GM23338 (cell line): ENCODE results near the gene DOCK1. TPM values are rescaled to one million over a fixed set of nuclear protein-coding genes. Genes with fewer than 3 reads are reported as not detected.
"Not testable (repeated sequence)": the region's sequence is repeated elsewhere in the genome, so short reads cannot be mapped to it uniquely, and the experiment has no call there.

Experiments
- ATAC-seq: fragments of 200-7000 bp; cut with Tn5 transposase; 3 replicates; pipeline ENCODE4 v1.9.1; 2020
- DNase-seq: peaks from one replicate; pipeline ENCODE4 v3.0.0-alpha.2; 2015; ENCODE audit warnings: low spot score
- H2AFZ ChIP-seq: fragments of 200-600 bp; sonication (generic); 2 replicates; pipeline ENCODE4 v1.8.0; 2016; ENCODE audit warnings: antibody characterized with exemption, mild to moderate bottlenecking, moderate library complexity
- H3F3A ChIP-seq: fragments of 200-600 bp; sonication (generic); replicated peaks from 2 replicates; pipeline ENCODE4 v1.8.0; 2017; ENCODE audit warnings: antibody characterized with exemption, mixed run types, low read depth
- H3K27ac ChIP-seq: fragments of 200-600 bp; sonication (generic); 2 replicates; pipeline ENCODE4 v1.6.1; 2016; ENCODE audit warnings: low read depth
- H3K27me3 ChIP-seq: fragments of 200-600 bp; sonication (generic); 2 replicates; pipeline ENCODE4 v1.8.0; 2016; ENCODE audit warnings: mild to moderate bottlenecking, mixed run types, moderate library complexity; ENCODE audit not compliant: insufficient read depth
- H3K36me3 ChIP-seq: fragments of 200-600 bp; sonication (generic); 2 replicates; pipeline ENCODE4 v1.8.0; 2016; ENCODE audit warnings: mild to moderate bottlenecking; ENCODE audit not compliant: insufficient read depth
- H3K4me1 ChIP-seq: fragments of 200-600 bp; sonication (generic); 2 replicates; pipeline ENCODE4 v1.8.0; 2016; ENCODE audit warnings: mild to moderate bottlenecking, moderate library complexity; ENCODE audit not compliant: insufficient read depth
- H3K4me2 ChIP-seq: fragments of 200-600 bp; sonication (generic); 2 replicates; pipeline ENCODE4 v1.7.1; 2017; ENCODE audit warnings: mixed run types
- H3K4me3 ChIP-seq: fragments of 200-600 bp; sonication (generic); 2 replicates; pipeline ENCODE4 v1.6.1; 2016; ENCODE audit warnings: mixed run types
- H3K79me2 ChIP-seq: fragments of 200-600 bp; sonication (generic); replicated peaks from 2 replicates; pipeline ENCODE4 v1.8.0; 2017; ENCODE audit warnings: mild to moderate bottlenecking; ENCODE audit not compliant: insufficient read depth
- H3K9me2 ChIP-seq: fragments of 200-600 bp; sonication (generic); 2 replicates; pipeline ENCODE4 v1.8.0; 2017; ENCODE audit not compliant: insufficient read depth
- H4K20me1 ChIP-seq: fragments of 200-600 bp; sonication (generic); replicated peaks from 2 replicates; pipeline ENCODE4 v1.8.0; 2017; ENCODE audit warnings: mild to moderate bottlenecking; ENCODE audit not compliant: insufficient read depth
- H3K27ac Mint-ChIP-seq: 2 replicates; pipeline ENCODE4 v1.8.0; 2020; ENCODE audit warnings: inconsistent platforms, mild to moderate bottlenecking, moderate library complexity, mixed read lengths
- H3K27me3 Mint-ChIP-seq: 3 replicates; pipeline ENCODE4 v1.8.0; 2022; ENCODE audit warnings: low read depth, mild to moderate bottlenecking, moderate library complexity, mixed read lengths, inconsistent platforms; ENCODE audit not compliant: insufficient read depth, poor library complexity
- H3K36me3 Mint-ChIP-seq: 3 replicates; pipeline ENCODE4 v1.8.0; 2021; ENCODE audit warnings: low read depth, mild to moderate bottlenecking, inconsistent platforms, moderate library complexity, mixed read lengths
- H3K4me1 Mint-ChIP-seq: 3 replicates; pipeline ENCODE4 v1.8.0; 2020; ENCODE audit warnings: mild to moderate bottlenecking, inconsistent platforms, mixed read lengths
- H3K4me3 Mint-ChIP-seq: 3 replicates; pipeline ENCODE4 v1.8.0; 2021; ENCODE audit warnings: moderate library complexity, mild to moderate bottlenecking, inconsistent platforms, mixed read lengths
- H3K9me3 Mint-ChIP-seq: 3 replicates; pipeline ENCODE4 v1.8.0; 2020; ENCODE audit warnings: moderate library complexity, mild to moderate bottlenecking, inconsistent platforms, mixed read lengths
- CREB1 ChIP-seq: fragments of 250-450 bp; sonication (Bioruptor Pico); IDR thresholded peaks from 2 replicates; pipeline ENCODE4 v1.5.0; 2020; ENCODE audit warnings: low read depth, mild to moderate bottlenecking, moderate library complexity
- EZH2 ChIP-seq: fragments of 200-600 bp; sonication (generic); IDR thresholded peaks from one replicate; pipeline ENCODE4 v1.8.0; 2017; ENCODE audit warnings: antibody characterized with exemption, mild to moderate bottlenecking, low read depth; ENCODE audit not compliant: unreplicated experiment
- EZH2phosphoT487 ChIP-seq: fragments of 200-600 bp; sonication (generic); IDR thresholded peaks from one replicate; pipeline ENCODE4 v1.8.1; 2018; ENCODE audit warnings: antibody characterized with exemption; ENCODE audit not compliant: unreplicated experiment
- JUNB ChIP-seq: IDR thresholded peaks from one replicate; pipeline ENCODE4 v1.6.1; 2016; ENCODE audit warnings: antibody characterized with exemption; ENCODE audit not compliant: unreplicated experiment
- NANOG ChIP-seq: IDR thresholded peaks from 2 replicates; pipeline ENCODE4 v1.6.1; 2016; ENCODE audit warnings: antibody characterized with exemption, borderline replicate concordance
- POLR2AphosphoS5 ChIP-seq: IDR thresholded peaks from 2 replicates; pipeline ENCODE4 v1.6.1; 2016; ENCODE audit warnings: antibody characterized with exemption, low read depth
- STAT1 ChIP-seq: IDR thresholded peaks from one replicate; pipeline ENCODE4 v1.6.1; 2016; ENCODE audit warnings: antibody characterized with exemption; ENCODE audit not compliant: unreplicated experiment
- ZNF114 ChIP-seq: fragments of 250-450 bp; sonication (Bioruptor Pico); IDR thresholded peaks from 2 replicates; pipeline ENCODE4 v1.5.0; 2020; ENCODE audit warnings: mild to moderate bottlenecking, moderate library complexity
- polyA plus RNA-seq: library from polyadenylated mRNA; unstranded; fragments of >200 nt; fragmentation: Nextera tagmentation; extraction: Ambion mirVana; gene quantifications from 2 replicates; pipeline ENCODE4 v1.2.1, GENCODE V29; 2016
- total RNA-seq: library from RNA; depleted of rRNA; stranded (reverse); fragments of >200 nt; shearing (Covaris generic); gene quantifications from 2 replicates; pipeline ENCODE4 v1.2.3, GENCODE V29; 2014
- TF ChIP-seq, protein P1 (sequence below): IDR thresholded peaks from 2 replicates; pipeline ENCODE4 v1.6.1; 2016; ENCODE audit warnings: antibody characterized with exemption
- TF ChIP-seq, protein P2 (sequence below), 2 experiments: fragments of 200-600 bp in 1 of 2; sonication (generic) in 1 of 2; conservative IDR thresholded peaks; 2 replicates each; pipeline versions ENCODE4 v1.5.1 to v1.6.1; 2016 to 2017; ENCODE audit warnings: antibody characterized with exemption in 2 of 2, low read depth in 2 of 2, mild to moderate bottlenecking in 2 of 2, moderate library complexity in 1 of 2

DOCK1 gene
- total and polyA plus RNA-seq, 2 experiments from 2014 or later = 13.2 to 55.3 TPM

DNA sequence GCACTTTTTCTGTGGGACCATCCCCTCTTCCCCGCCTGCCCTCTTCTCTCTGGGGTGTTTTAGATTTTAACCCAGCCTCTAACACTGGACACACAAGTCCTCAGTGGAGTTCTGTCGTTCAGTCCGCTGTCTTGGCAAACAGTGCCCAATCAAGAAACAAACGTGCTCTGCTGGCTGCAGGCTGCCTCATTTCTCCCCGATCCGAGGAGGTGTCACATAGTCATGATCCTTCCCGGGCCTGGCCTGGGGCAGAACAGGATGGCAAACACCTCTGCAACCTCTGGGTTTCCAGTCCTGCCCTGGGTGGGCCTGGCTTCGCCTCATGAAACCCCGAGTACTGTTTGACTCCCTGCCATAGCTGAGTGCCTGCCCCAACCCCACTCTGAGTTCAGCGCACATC, 402.1 kb downstream of the DOCK1 start:
- Histone ChIP-seq H3K4me3 (no peak overlapping the region), H2AFZ (no peak overlapping the region), H3K36me3 (no peaks in the 10 kb centered on the region), H3F3A (no peaks in the 10 kb centered on the region), H3K79me2 (no peaks in the 10 kb centered on the region), H3K27ac (no peak overlapping the region), H4K20me1 (no peaks in the 10 kb centered on the region), H3K4me1 (peaks cover 10% of the 10 kb centered on the region; the same call in 1 of the 2 replicates), H3K27me3 (no peaks in the 10 kb centered on the region), H3K9me2 (no peaks in the 10 kb centered on the region), H3K4me2 (no peak overlapping the region)
- no peaks in the 10 kb centered on the region for H3K36me3 Mint-ChIP-seq
- ATAC-seq (no peak), DNase-seq (no peak)
- H3K4me1 Mint-ChIP-seq = peaks cover 28% of the 10 kb centered on the region
- H3K27ac Mint-ChIP-seq = no peak overlapping the region
- peaks cover 3% of the 10 kb centered on the region for H3K27me3 Mint-ChIP-seq
- TF ChIP-seq JUNB (no peak), STAT1 (no peak), NANOG (no peak), CREB1 (no peak), EZH2phosphoT487 (no peak), EZH2 (no peak)
- TF ChIP-seq, protein P1, sequence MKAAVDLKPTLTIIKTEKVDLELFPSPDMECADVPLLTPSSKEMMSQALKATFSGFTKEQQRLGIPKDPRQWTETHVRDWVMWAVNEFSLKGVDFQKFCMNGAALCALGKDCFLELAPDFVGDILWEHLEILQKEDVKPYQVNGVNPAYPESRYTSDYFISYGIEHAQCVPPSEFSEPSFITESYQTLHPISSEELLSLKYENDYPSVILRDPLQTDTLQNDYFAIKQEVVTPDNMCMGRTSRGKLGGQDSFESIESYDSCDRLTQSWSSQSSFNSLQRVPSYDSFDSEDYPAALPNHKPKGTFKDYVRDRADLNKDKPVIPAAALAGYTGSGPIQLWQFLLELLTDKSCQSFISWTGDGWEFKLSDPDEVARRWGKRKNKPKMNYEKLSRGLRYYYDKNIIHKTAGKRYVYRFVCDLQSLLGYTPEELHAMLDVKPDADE = no peak
- TF ChIP-seq, protein P2, sequence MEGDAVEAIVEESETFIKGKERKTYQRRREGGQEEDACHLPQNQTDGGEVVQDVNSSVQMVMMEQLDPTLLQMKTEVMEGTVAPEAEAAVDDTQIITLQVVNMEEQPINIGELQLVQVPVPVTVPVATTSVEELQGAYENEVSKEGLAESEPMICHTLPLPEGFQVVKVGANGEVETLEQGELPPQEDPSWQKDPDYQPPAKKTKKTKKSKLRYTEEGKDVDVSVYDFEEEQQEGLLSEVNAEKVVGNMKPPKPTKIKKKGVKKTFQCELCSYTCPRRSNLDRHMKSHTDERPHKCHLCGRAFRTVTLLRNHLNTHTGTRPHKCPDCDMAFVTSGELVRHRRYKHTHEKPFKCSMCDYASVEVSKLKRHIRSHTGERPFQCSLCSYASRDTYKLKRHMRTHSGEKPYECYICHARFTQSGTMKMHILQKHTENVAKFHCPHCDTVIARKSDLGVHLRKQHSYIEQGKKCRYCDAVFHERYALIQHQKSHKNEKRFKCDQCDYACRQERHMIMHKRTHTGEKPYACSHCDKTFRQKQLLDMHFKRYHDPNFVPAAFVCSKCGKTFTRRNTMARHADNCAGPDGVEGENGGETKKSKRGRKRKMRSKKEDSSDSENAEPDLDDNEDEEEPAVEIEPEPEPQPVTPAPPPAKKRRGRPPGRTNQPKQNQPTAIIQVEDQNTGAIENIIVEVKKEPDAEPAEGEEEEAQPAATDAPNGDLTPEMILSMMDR (conservative IDR thresholded peaks at IDR 0.05; ENCODE audit: low read depth in 2 of 2) = no peak
- no peaks in the 10 kb centered on the region; the same call in 2 of the 3 replicates for H3K9me3 Mint-ChIP-seq
- H3K4me3 Mint-ChIP-seq = no peak overlapping the region

DNA sequence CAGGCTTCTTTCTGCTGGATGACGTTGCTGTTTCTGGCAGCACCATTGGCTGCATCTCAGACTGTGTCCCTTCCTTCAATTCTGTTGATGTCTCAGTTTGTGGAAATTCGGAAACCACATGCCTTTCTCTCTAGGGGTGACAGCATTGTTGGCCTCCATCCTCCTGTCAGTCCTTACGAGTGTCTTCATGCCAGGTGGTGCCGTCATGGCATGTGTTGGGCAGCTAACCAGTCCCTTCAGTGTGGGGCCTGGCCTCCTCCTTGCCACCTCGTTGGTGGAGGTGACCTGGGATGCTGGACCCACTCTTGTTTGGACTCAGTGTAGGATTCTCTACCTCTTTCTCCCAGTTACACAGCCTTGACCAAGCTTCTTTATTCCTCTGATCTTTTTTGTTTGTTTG, 402.8 kb downstream of the DOCK1 start:
- H3K79me2 ChIP-seq = no peaks in the 10 kb centered on the region
- no peaks in the 10 kb centered on the region for H3K9me2 ChIP-seq
- DNase-seq (no peak), ATAC-seq (no peak)
- H3K9me3 Mint-ChIP-seq = no peaks in the 10 kb centered on the region; the same call in 2 of the 3 replicates
- no peaks in the 10 kb centered on the region for H3K36me3 ChIP-seq
- no peaks in the 10 kb centered on the region for H3K36me3 Mint-ChIP-seq
- no peak overlapping the region for H3K27ac Mint-ChIP-seq
- no peak overlapping the region for H2AFZ ChIP-seq
- no peak overlapping the region for H3K4me3 Mint-ChIP-seq
- TF ChIP-seq ZNF114 (CRISPR knock-in tag) = no peak
- TF ChIP-seq, protein P2 (conservative IDR thresholded peaks at IDR 0.05; ENCODE audit: low read depth in 2 of 2) = no peak
- no peak for TF ChIP-seq CREB1
- TF ChIP-seq POLR2AphosphoS5 = no peak
- no peaks in the 10 kb centered on the region for H4K20me1 ChIP-seq
- H3K27ac ChIP-seq = no peak overlapping the region
- H3K27me3 ChIP-seq = no peaks in the 10 kb centered on the region
- peaks cover 5% of the 10 kb centered on the region for H3K27me3 Mint-ChIP-seq
- peaks cover 22% of the 10 kb centered on the region for H3K4me1 Mint-ChIP-seq
- H3K4me1 ChIP-seq = peaks cover 10% of the 10 kb centered on the region; the same call in 1 of the 2 replicates
- H3K4me2 ChIP-seq = no peak overlapping the region
- no peak overlapping the region for H3K4me3 ChIP-seq
- H3F3A ChIP-seq = no peaks in the 10 kb centered on the region

DNA sequence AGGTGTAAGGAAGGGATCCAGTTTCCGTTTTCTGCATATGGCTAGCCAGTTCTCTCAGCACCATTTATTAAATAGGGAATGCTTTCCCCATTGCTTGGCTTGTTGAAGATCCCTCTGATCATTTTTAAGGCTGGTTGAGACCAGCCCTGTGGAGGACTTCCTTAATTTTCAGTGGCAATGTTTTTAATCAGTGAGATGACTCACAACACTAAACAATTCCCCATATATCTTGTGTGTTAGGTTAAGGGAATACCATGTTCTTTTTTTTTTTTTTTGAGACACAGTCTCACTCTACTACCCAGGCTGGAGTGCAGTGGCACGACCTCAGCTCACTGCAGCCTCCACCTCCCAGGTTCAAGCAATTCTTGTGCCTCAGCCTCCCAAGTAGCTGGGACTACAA, 404.4 kb downstream of the DOCK1 start:
- not testable (repeated sequence) for H3K4me3 Mint-ChIP-seq, H3K4me1 ChIP-seq, H3K4me2 ChIP-seq, H2AFZ ChIP-seq, H3K9me3 Mint-ChIP-seq, H3K27ac Mint-ChIP-seq, H3K79me2 ChIP-seq, H3K27ac ChIP-seq, DNase-seq, H3K27me3 ChIP-seq, H3K36me3 Mint-ChIP-seq, H4K20me1 ChIP-seq, H3K4me3 ChIP-seq, H3K27me3 Mint-ChIP-seq, H3K36me3 ChIP-seq, H3K9me2 ChIP-seq, ATAC-seq, H3F3A ChIP-seq
- peaks cover 20% of the 10 kb centered on the region for H3K4me1 Mint-ChIP-seq
